ENCODE results near the gene CHST3. TPM values are rescaled to one million over a fixed set of nuclear protein-coding genes. Genes with fewer than 3 reads are reported as not detected.

CHST3 gene
- total RNA-seq, 3 donors from 2014 or later = 20.2 to 34.5 (median 25.6) TPM

GRCh38 chr10:71989661-71990454 is 25.7 kb downstream of the CHST3 start:
- Histone ChIP-seq H3K27ac (no peak overlapping the region), H3K4me1 (peaks cover 7 to 14% of the 10 kb centered on the region in 2 donors), H3K27me3 (no peaks in the 10 kb centered on the region), H3K9me3 (no peaks in the 10 kb centered on the region), H3K4me3 (no peak overlapping the region), H3K36me3 (no peaks in the 10 kb centered on the region)
- TF ChIP-seq POLR2A (IDR thresholded peaks at IDR 0.05) = no peak
- TF ChIP-seq POLR2AphosphoS5 (IDR thresholded peaks at IDR 0.05) = no peak
- no peak for TF ChIP-seq CTCF (IDR thresholded peaks at IDR 0.05)
- intact Hi-C loops (cut with DNase I; ENCODE audit: low total_unique reads) = no loop called here
- no peak for DNase-seq (ENCODE audit: low spot score in 2 of 2)

GRCh38 chr10:71990706-71991269 is 26.6 kb downstream of the CHST3 start:
- Histone ChIP-seq H3K27ac (no peak overlapping the region), H3K9me3 (no peaks in the 10 kb centered on the region), H3K27me3 (no peaks in the 10 kb centered on the region), H3K36me3 (no peaks in the 10 kb centered on the region), H3K4me3 (no peak overlapping the region), H3K4me1 (peaks cover 6 to 11% of the 10 kb centered on the region in 2 donors)
- DNase-seq (ENCODE audit: low spot score in 2 of 2) = no peak
- intact Hi-C loops (cut with DNase I; ENCODE audit: low total_unique reads) = no loop called here
- no peak for TF ChIP-seq POLR2A (IDR thresholded peaks at IDR 0.05)
- no peak for TF ChIP-seq POLR2AphosphoS5 (IDR thresholded peaks at IDR 0.05)
- TF ChIP-seq CTCF (IDR thresholded peaks at IDR 0.05) = no peak

GRCh38 chr10:71995449-71995848 is 31.3 kb downstream of the CHST3 start:
- Histone ChIP-seq H3K27me3 (no peaks in the 10 kb centered on the region), H3K4me3 (no peak overlapping the region), H3K4me1 (peaks cover 6 to 30% of the 10 kb centered on the region in 2 donors), H3K27ac (no peak overlapping the region), H3K9me3 (no peaks in the 10 kb centered on the region), H3K36me3 (no peaks in the 10 kb centered on the region)
- intact Hi-C loops (cut with DNase I; ENCODE audit: low total_unique reads) = no loop called here
- DNase-seq (ENCODE audit: low spot score in 2 of 2) = no peak
- TF ChIP-seq CTCF (IDR thresholded peaks at IDR 0.05) (no peak), POLR2AphosphoS5 (IDR thresholded peaks at IDR 0.05) (no peak), POLR2A (IDR thresholded peaks at IDR 0.05) (no peak)

- H3K4me1 ChIP-seq = peaks cover 6 to 36% of the 10 kb centered on the region in 2 donors
- no peaks in the 10 kb centered on the region for H3K27me3 ChIP-seq
- intact Hi-C loops (cut with DNase I; ENCODE audit: low total_unique reads) = no loop called here
- no peaks in the 10 kb centered on the region for H3K9me3 ChIP-seq
- H3K27ac ChIP-seq = no peak overlapping the region
- no peaks in the 10 kb centered on the region for H3K36me3 ChIP-seq
- DNase-seq (ENCODE audit: low spot score in 2 of 2) = no peak
- TF ChIP-seq CTCF (IDR thresholded peaks at IDR 0.05) (no peak), POLR2A (IDR thresholded peaks at IDR 0.05) (no peak), POLR2AphosphoS5 (IDR thresholded peaks at IDR 0.05) (no peak)
- H3K4me3 ChIP-seq = no peak overlapping the region
Observed at GRCh38 chr10:71995887-71996575, 31.8 kb downstream of the CHST3 start.

Data from breast epithelium (tissue), 4 donors.